HCT116 (cell line): ENCODE data around the gene TRIM45.

Experiments used
- CTCF ChIP-seq, 3 experiments: fragments of 200-600 bp in 1 of 3; sonication (generic) in 1 of 3; IDR thresholded peaks in 2 of 3; conservative IDR thresholded peaks in 1 of 3; 2 replicates each; pipeline ENCODE4 v1.5.1; 2012 to 2017; ENCODE audit warnings: low read depth in 2 of 3, low read length in 2 of 3, antibody characterized with exemption in 1 of 3, borderline replicate concordance in 1 of 3, control low read depth in 1 of 3, mild to moderate bottlenecking in 1 of 3, mixed read lengths in 1 of 3, mixed run types in 1 of 3, moderate library complexity in 1 of 3; ENCODE audit not compliant: insufficient read depth in 1 of 3
- REST ChIP-seq: IDR thresholded peaks from 2 replicates; pipeline ENCODE4 v1.6.1; 2012; ENCODE audit warnings: low read depth
- ZBTB33 ChIP-seq: IDR thresholded peaks from 2 replicates; pipeline ENCODE4 v1.6.1; 2011; ENCODE audit warnings: mild to moderate bottlenecking, low read length, moderate library complexity; ENCODE audit not compliant: insufficient replicate concordance; ENCODE audit errors: extremely low read depth
- ZNF274 ChIP-seq: fragments of 200-500 bp; sonication (Bioruptor generic); IDR thresholded peaks from 2 replicates; pipeline ENCODE4 v1.6.1; 2014; ENCODE audit warnings: mild to moderate bottlenecking, low read depth, low read length, inconsistent platforms

GRCh38 chr1:117143172-117143571 is 21.6 kb upstream of the TRIM45 start:
- no peak for TF ChIP-seq ZBTB33
- TF ChIP-seq REST, result no peak
- TF ChIP-seq ZNF274, result no peak
- no peak for TF ChIP-seq CTCF (IDR thresholded peaks at IDR 0.05 in 2 of 3, conservative IDR thresholded peaks at IDR 0.05 in 1 of 3; ENCODE audit: borderline replicate concordance in 1 of 3, insufficient read depth in 1 of 3, low read depth in 2 of 3, low read length in 2 of 3)
